GM19467 (cell line): Measurements from ENCODE around the gene TEDC2.
"Not testable (repeated sequence)": the region's sequence is repeated elsewhere in the genome, so short reads cannot be mapped to it uniquely, and the experiment has no call there.

Experiments
- ATAC-seq: cut with Tn5 transposase; IDR thresholded peaks from one replicate; pipeline ENCODE4 v1.9.1; 2021; ENCODE audit warnings: mild to moderate bottlenecking, moderate library complexity; ENCODE audit not compliant: unreplicated experiment

The TEDC2 gene

DNA sequence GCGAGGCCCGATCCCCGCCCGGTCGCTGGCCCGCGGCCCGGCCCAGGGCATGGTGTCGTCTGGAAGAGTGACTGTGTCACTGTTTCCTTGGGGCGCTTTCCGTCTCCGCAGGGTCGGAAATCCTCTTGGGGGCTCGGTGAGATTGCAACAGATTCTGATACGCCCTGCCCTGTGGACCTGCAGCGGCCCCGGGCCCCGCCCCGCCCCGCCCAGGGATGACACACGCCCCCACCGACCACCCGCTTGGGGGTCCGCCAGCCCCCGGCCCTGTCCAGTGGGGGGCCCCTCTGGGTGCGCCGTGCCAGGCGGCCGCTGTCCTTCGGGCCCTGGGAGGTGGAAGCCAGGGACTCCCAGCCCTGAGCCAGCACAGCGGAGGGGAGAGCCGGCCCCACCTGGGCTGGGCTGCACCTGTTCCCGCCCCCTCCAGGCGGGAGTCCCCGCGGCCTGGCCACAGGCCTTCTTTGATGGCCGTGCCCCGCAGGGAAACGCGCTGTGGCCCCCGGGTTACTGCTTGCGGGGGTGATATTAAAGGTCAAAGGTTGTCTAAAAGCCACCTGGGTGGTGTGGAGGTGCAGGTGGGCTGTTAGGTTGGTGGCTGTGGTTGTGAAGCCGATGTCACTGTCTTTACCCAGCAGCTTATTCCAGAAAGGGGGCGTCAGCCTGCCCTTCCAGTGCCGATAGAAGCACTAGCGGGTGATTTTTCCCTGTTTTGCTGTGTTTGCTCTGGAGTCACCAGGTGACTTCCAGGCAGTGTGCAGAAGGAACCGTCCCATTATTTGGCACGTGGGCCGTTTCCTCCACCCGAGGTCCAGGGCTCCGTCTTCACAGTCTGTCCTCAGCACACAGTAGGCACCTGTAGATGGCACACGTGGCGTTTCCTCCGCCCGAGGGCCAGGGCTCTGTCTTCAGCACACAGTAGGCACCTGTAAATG, 15.8 kb downstream of the TEDC2 start:
- ATAC-seq, result no peak

DNA sequence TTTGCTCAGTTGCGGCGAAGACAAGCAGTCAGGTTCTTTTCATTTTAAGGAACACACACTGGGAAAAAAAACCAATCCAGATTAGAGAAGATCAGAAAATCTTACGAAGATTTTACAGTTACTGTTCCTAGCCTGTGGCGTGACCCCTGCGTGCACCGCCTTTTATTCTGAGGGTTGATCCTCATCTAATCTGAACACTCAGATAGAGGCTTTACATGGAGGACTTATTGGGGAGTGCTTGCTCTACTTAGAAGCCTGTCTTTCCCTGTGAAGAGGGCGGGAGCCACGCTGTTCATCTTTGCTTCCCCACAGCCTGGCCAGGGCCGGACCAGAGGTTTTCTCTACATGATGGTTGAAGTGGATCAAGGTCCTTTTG, 16.4 kb downstream of the TEDC2 start:
- no peak for ATAC-seq

DNA sequence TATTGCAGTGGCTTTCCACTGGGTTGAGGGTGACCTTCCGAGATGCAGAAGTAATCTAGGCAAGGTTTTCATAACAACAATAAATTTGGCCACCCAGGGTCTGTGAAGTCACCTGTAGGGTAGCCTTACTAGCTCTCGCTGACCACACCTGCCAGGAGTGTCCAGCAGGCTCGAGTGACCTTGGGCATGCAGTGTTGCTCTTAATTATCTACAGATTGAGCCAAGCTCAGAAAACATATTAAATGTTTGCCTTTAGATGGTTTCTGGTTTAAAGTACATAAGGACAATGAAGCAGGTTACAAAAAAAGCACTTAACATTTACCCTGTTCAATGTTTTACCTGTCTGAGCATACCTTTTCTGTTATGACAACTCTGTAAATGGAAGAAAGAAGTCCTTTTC, 16.8 kb downstream of the TEDC2 start:
- ATAC-seq, result no peak

DNA sequence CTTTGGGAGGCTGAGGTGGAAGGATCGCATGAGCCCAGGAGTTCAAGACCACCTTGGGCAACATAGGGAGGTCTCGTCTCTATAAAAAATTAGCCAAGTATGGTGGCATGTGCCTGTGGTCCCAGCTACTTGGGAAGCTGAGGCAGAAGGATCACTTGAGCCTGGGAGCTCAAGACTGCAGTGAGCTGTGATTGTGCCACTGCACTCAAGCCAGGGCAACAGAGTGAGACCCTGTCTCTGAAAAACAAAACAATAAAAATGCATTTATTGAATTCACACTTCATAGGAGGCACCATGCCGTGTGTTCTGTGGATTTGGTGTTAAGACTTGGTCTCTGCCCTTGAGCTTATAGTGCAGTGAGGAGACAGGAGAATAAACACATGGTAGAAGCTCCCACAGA, 17.4 kb downstream of the TEDC2 start:
- no peak for ATAC-seq

DNA sequence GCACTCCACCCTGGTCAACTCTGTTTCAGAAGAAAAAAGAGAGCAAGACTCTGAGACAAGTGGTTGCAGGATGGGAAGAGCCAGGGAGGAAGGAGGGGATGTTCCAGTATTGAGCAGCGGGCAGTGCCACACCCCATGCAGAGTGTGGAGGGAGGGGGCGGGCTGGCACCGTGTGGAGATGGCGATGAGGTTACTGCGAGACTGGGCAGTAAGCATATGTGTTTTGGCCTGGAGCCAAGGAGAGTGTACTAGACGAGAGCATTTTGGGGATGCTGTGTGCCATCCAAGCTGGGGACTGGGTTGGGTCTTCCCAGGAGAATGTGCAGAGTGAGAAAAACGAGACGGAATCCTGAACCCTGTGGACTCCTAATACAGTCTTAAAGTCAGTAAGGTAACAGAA, 18.4 kb downstream of the TEDC2 start:
- no peak for ATAC-seq

DNA sequence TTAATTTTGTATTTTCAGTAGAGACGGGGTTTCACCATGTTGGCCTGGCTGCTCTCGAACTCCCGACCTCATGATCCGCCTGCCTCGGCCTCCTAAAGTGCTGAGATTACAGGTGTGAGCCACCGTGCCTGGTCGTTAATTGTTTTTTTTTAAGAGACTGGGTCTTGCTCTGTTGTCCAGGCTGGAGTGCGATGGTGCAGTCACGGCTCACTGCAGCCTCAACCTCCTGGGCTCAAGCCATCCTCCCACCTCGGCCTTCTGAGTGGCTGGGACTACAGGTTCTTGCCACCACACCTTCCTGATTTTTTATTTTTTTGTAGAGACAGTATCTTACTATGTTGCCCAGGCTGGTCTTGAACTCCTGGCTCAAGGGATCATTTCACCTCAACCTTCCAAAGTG, 20.1 kb downstream of the TEDC2 start:
- not testable (repeated sequence) for ATAC-seq

DNA sequence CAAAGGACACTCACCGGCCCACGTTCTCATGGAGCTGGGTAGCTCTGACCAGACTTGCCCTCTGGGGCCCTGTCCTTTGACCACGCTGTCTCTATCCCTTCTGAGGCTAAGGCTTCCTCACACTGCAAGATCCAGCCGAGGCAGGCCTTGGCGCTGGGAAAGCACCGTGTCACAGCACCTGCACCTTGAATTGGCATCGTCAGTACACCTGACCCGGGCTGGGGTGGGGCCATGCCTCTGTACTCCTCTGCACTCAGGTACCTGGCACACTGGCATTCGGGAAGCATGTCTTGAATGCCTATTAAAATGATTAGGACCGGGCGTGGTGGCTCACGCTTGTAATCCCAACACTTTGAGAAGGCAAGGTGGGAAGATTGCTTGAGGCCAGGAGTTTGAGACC, 21.0 kb downstream of the TEDC2 start:
- no peak for ATAC-seq

DNA sequence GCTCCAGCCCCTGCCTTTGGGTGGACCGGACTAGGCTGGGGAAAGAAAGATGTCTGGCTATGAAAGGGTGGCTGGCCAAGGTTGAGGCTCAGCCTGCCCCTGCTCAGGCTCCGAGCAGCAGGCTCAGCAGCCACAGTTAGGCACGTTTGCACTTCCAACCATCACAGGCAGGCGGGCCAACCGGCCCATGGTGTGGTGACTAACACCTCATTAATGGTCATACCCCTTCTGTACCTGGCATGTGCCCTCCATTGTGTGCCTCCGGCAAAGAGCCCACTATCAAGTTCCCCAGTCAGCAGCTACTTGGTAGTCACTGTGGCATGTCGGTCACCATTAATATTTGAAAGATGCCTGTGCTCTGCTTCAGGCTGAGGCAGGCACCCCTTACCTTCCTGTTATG, 21.8 kb downstream of the TEDC2 start:
- ATAC-seq, result no peak

DNA sequence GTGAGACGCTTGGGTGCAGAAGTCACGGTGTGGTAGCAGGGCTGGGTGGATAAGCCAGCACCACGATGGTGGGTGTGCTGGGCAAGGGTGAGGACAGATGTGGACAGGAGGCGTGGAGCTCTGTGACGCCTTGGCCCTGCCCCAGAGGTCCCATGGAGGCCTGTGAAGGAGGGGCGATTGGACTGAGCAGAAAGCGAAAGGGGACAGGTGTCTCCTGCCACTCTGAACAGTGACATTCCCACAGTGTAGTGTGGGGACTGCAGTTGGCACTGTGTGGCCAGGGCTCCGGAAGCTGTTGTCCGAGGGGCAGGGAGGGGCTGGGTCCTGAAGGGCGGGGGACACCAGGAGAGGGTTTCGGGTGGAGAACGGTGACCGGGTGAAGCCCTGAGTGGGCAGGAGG, 22.3 kb downstream of the TEDC2 start:
- no peak for ATAC-seq

DNA sequence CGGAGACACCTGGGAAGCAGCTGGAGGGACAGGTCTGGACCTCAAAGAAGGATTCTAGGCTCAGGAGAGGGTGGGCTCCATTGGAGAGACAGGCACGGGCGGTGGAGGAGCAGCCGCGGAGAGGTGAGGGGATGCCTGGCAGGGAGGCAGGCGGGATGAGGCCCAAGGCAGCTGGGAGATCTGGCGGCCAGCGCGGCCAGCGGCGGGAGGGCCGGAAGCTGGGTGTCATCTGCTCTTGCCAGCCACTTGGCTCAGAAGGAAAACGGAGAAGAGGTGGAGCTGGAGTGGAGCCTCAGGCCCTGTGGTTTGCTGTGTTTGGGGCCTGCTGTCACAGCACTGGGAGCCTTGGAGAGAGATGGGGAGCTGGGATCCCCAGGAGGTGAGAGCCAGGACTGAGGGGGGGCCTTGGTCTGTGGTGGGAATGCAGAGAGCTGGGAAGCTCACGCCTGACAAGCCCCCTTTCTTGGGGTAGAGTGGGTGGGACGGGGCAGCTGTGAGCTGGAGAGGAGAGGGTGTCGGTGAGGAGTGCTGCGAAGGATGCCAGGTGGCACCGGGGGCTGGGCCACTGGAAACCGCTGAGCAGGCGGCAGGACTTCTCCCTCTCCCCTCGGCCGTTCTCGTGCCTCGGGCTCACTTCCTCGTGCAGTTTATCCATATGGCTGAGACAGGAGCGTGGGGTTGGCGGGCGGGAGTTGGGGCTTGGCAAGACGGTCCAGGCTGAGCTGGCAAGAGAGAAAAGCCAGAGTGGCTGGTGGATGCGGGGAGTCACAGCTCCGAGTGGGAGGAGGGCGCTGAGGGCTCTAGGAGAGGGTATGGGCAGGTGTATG, 23.0 kb downstream of the TEDC2 start:
- ATAC-seq, result no peak

DNA sequence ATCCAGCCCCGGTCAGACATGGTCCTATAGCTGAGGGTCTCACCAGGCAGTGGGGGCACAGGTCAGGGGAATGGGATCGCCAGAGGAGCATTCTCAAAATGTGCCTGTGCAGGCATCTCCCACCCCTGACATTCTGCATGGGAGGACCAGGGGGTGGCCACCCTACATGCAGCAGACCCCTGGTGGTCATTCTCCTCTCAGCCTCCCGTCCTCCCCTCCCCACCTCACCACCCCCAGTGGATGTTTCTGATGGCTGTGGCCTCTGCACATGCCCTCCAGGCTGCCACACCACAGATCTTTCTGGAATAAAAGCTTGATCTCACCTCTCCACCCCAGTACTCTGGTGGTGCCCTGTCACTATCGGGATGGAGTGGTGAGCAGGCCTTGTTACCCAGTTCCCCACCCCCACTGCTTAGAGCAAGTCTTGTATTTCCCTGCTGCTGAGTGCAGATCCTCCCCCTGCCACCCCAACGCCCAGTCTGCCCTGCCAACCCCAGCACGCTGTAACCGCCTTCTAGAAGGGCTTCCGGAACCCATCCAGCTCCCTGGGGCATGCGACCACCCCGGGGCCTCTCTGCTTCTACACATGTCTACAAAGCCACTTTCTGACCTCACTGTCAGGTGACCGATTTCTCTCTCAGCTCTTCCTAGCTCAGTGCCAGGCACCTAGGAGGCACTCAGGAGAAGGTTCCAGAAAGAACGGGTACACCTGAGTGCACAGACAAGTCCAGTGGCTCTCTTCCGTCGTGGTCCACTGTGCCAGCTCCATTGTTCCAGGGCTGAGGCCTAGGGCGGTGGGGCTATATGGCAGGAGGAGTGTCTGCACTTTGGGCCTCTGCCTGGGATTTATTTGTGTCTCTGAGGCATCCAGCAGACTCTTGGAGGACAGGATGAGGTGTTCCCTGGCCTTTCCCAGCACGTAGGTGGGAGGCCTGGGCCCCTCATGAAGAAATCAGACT, 24.3 kb downstream of the TEDC2 start:
- ATAC-seq, result no peak

DNA sequence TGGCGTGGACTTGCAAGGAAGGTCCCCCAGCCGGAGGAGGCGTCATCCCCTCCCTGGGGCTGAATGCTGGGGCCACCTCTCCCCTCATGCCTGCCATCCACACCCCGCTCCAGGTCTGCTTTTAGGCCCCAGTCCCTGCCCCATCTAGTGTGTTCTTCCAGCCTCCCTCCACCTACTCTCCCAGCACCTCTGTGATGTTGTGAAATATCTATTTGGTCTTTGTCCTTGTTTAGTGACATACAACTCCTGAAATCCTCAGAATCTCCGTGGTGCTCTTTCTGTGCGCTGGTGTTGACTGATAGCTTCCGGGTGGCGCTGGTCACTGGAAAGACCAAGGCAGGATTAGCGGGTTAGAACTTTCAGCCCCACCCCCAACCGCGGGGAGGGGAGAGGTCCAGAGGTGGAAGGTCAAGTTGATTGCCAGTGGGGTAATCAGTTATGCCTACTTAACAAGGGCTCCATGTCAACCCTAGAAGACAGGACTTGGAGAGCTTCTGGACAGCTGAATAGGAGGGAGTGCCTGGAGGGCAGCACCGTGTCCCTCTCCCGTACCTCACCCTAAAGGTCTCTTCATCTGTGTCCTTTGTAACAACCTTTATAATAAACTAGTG, 25.1 kb downstream of the TEDC2 start:
- no peak for ATAC-seq

DNA sequence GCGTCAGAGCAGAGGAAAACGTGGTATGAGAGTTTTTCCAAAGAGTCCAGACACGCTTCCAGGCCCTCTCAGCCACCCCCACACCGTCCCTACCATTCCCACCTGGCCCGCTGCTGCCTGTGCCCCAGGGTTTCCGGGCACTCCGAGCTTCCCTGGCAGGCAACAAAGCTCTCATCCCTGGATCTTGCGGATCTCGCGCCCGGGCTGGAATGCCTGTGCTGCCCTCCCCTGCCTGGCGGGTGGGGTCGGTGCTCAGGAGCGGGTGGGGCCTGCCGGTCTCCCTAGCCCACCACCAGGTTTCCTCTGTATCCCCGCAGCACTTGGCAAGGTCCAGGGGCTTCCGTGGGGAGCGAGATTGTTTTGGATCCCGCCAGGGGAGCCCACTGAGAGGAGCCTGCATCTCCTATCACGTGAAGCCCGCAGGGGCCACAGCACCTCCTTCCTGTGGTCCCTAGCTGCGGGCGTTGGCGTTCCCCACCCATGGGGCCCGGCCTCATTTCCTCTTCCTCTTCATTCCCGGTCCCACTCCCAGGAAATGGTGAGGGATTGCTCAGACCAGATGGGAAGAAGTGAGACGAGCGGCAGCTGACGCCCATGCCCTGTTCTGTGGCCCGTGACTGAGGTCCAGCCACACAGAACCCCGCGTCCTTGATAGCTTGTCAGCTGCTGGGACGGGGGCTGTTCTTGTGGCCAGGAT, 26.1 kb downstream of the TEDC2 start:
- no peak for ATAC-seq

DNA sequence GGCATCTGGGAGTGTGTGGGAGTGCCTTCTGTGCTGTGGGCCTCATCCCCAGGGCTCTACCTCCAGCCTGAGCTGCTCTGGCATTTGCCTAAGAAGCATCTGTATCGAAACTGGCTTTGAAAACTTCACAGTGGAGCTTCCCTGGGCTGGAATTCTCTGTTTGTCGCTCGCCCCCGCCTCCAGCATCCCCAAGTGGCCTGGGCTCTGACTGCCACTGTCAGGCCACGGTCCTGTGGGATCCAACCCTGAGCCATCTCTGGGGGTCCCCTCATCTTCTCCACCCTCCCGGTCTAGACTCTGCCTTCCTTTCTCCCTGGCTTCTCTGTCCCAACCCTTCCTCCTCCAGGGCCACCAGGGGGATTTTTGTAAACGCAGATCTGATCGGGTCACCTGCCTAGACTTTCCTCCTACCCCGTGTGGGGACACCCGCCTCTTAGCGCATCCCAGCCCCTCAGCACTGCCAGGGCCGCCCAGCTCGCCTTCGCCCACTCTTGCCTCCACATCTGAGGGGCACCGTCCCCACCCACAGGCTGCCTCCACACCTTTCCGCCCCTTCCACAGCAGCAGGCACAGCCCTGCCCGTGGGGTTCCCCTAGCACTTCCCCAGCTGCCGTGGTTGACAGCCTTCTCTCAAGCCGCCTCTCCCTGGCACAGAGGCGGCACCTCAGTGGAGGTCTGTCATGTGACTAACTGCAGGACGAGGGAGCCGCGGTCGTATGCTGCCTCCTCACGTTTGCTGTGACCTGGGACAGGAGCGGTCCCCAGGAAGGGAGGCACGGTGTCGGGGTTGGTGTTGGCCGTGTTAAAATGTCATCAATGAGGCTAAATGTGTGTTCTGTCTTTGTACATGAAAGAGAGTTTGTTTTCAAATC, 27.0 kb downstream of the TEDC2 start:
- no peak for ATAC-seq

DNA sequence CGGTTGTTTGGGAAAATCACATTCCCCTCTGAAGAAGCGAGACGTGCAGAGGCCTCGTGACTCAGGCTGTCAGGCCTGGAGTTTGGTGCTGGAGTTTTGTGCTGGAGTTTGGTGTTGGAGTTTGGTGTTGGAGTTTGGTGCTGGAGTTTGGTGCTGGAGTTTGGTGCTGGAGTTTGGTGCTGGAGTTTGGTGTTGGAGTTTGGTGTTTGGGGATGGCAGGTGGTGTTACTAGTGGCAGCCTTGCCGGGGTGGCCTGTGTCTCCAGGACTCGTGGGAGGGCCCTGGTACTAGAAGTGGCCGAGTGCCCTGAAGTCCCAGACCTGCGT, 27.6 kb downstream of the TEDC2 start:
- ATAC-seq, result no peak

DNA sequence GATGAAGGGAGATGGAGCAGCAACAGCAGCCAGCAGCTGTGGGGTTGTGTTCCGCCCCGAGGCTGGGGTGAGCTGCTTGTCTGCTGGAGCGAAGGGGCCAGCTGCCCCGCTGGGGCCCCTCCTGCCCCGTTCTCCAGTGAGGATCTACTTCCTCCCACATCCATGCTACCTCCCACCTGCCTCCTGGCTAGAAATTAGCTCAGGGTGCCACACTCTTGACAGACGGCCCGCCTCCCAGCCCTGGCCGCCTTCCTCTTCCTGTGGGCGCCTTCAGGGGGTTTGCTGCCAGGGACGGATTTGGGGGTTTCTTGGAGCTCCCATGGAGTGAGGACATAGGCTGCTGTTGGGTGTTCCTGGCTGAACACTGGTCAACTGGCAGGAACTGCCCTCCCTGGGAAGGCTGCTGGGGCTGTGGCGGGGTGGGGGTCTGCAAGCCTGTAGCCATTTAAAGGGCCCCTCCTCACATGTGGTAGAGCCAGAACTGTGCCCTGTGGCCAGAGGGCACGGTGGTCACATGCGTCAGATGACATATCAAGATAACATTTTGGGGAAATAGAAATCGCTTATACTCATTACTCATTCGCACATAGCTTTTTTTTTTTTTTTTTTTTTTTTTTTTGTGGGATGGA, 28.1 kb downstream of the TEDC2 start:
- no peak for ATAC-seq

DNA sequence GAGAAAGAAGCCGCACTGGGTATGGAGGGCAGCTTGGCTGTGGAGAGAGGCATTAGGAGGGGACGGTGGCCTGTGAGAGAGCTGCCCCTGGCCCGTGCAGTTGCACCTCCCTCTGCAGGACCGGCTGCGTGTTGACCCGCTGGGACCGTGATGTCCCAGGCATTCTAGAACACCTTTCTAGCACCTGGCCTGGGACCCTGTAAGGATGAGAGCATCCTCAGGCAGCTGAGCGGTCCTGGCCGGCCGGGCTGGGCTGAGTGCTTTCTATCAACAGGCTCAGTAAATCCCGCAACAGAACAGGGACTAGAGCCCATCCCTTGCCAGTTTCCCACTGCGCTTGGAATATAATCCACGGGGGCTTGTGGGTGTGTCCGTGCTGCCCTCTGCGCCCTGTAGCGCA, 29.7 kb downstream of the TEDC2 start:
- ATAC-seq, result no peak

DNA sequence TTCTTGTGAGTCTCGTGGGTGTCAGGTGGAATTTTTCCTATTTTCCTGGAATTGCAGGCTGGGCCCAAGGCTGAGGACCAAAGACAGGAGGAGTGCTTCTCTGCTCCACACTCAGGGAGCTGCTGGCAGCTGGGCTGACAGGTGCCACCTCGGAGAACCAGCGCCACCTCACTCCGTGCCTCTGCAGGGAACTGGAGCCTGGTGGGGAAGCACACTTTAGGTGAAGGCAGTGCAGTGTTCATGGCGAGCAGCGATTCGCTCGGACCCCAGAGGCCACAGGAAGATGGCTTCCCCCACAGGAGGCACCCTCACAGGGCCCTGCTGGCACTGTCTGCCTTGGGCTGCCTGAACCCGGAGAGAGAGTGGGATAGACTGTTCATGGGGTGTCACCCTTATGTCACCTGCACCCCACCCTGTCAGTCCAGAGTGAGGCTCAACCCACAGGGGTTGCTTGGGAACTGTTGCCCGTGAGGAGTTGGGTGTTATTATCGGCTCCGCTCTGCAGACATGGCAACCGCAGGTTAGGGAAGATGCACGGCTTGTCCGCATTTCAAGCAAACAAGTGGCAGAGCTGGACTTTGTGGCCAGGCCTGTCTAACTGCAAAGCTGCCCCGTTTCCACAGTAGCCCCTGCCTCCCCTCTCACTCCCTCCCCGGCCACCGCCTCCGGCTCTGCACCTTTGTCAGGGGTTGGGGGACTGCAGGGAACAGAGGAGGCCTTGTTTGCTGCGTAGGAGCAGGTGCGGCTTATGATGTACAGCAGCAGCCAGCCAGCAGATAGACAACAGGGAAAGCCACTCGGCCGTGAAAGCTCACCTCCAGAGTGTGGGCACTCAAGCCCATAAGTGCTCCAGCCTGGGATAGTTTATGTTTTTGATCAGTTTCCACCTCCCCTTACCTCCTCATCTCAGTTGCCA, 30.5 kb downstream of the TEDC2 start:
- ATAC-seq, result no peak
